ENCODE results near the gene CDIPT. TPM values are rescaled to one million over a fixed set of nuclear protein-coding genes. Genes with fewer than 3 reads are reported as not detected.
A peak's percentile ranks its signal among the peaks of the same experiment; 100 is the strongest.

CDIPT gene
- total and polyA plus RNA-seq, 2 of the 4 experiments (the other 2 are of a cell fraction), result 47.1 to 100 TPM

DNA sequence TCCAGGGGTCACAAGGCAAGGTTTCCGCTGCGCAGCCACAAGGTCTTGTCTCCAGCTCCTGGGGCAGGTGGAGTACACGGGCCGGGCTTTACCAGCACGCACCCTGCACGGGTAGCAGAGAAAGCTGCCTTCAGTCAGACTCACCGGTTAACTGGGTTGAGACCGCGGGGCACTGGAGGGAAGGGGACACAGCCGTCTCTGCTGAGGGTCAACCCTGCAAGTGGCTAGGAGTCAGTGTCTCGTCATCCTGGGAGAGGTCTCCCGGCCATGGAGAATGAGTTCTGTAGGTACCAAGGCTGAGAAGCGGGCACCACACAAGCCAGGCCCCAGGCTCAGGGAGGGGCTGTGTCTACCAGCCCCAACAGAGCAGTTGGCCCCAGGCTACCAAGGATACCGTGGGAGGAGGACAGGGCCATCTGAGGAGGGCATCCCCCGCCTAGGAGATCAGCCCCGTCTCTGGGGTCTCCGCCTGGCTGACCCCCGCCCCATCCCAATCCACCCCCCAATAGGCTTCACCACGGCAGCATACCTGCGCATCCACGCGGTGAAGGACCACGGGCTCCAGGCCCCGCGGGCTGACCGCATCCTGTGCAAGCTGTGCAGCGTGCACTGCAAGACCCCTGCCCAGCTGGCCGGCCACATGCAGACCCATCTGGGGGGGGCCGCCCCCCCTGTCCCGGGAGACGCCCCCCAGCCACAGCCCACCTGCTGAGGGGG, 53.8 kb downstream of the CDIPT start:
- WGBS, 2 experiments (ENCODE audit: extremely low coverage in 2 of 2, insufficient read length in 1 of 2), result 84% methylated on average over 17 of the region's 31 CpGs; no CpG with 5 or more reads in 1 of the 2 experiments
- TF ChIP-seq, protein P1, sequence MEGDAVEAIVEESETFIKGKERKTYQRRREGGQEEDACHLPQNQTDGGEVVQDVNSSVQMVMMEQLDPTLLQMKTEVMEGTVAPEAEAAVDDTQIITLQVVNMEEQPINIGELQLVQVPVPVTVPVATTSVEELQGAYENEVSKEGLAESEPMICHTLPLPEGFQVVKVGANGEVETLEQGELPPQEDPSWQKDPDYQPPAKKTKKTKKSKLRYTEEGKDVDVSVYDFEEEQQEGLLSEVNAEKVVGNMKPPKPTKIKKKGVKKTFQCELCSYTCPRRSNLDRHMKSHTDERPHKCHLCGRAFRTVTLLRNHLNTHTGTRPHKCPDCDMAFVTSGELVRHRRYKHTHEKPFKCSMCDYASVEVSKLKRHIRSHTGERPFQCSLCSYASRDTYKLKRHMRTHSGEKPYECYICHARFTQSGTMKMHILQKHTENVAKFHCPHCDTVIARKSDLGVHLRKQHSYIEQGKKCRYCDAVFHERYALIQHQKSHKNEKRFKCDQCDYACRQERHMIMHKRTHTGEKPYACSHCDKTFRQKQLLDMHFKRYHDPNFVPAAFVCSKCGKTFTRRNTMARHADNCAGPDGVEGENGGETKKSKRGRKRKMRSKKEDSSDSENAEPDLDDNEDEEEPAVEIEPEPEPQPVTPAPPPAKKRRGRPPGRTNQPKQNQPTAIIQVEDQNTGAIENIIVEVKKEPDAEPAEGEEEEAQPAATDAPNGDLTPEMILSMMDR (conservative IDR thresholded peaks at IDR 0.05; ENCODE audit: low read depth, low read length), result no peak
- no peak for TF ChIP-seq MAZ (IDR thresholded peaks at IDR 0.05; ENCODE audit: borderline replicate concordance, low read depth, low read length)
- no peak for TF ChIP-seq MXI1 (IDR thresholded peaks at IDR 0.05; ENCODE audit: borderline replicate concordance, low read depth, low read length)
- no peak for TF ChIP-seq MAFK (IDR thresholded peaks at IDR 0.05; ENCODE audit: low read depth, low read length)
- TF ChIP-seq, protein P2, sequence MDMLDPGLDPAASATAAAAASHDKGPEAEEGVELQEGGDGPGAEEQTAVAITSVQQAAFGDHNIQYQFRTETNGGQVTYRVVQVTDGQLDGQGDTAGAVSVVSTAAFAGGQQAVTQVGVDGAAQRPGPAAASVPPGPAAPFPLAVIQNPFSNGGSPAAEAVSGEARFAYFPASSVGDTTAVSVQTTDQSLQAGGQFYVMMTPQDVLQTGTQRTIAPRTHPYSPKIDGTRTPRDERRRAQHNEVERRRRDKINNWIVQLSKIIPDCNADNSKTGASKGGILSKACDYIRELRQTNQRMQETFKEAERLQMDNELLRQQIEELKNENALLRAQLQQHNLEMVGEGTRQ (IDR thresholded peaks at IDR 0.05; ENCODE audit: low read depth, low read length), result no peak
- TF ChIP-seq, protein P3, sequence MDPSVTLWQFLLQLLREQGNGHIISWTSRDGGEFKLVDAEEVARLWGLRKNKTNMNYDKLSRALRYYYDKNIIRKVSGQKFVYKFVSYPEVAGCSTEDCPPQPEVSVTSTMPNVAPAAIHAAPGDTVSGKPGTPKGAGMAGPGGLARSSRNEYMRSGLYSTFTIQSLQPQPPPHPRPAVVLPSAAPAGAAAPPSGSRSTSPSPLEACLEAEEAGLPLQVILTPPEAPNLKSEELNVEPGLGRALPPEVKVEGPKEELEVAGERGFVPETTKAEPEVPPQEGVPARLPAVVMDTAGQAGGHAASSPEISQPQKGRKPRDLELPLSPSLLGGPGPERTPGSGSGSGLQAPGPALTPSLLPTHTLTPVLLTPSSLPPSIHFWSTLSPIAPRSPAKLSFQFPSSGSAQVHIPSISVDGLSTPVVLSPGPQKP (IDR thresholded peaks at IDR 0.05; ENCODE audit: borderline replicate concordance, low read depth, low read length), result no peak
- TF ChIP-seq BHLHE40 (IDR thresholded peaks at IDR 0.05; ENCODE audit: low read depth, low read length), result no peak
- TF ChIP-seq RCOR1 (IDR thresholded peaks at IDR 0.05; ENCODE audit: insufficient replicate concordance, low read length), result no peak
- TF ChIP-seq FOS (IDR thresholded peaks at IDR 0.05; ENCODE audit: low read depth, low read length), result no peak
- TF ChIP-seq CEBPB (IDR thresholded peaks at IDR 0.05; ENCODE audit: low read depth, low read length), result no peak
- in situ Hi-C loops (cut with MboI; ENCODE audit: low sequenced_read_pairs) (no loop called here), intact Hi-C loops (cut with micrococcal nuclease) (no loop called here), dilution Hi-C loops (cut with HindIII; ENCODE audit: low sequenced_read_pairs, unreplicated experiment) (no loop called here)
- peak overlapping the region; percentile 96; the same call in 1 of the 2 replicates for H3K4me2 ChIP-seq (ENCODE audit: low read depth, low read length)
- 0 out of 2 replicates have a peak overlapping the region, but pooled peaks have one; percentile 39 for H3K14ac ChIP-seq (replicated peaks; ENCODE audit: low read depth, low read length)
- ATAC-seq (ENCODE audit: low read depth), result no peak
- peaks cover 8 to 43% of the 10 kb centered on the region in 2 experiments; a peak in 3 of 4 replicates for H3K79me1 ChIP-seq (ENCODE audit: low read depth in 1 of 2, low read length in 2 of 2)
- H3K18ac ChIP-seq (ENCODE audit: low read depth, low read length), result no peak overlapping the region
- no peak overlapping the region for H2AFZ ChIP-seq (replicated peaks; ENCODE audit: low read length, poor library complexity)
- no peak for DNase-seq
- peaks cover 30% of the 10 kb centered on the region for H4K20me1 ChIP-seq (ENCODE audit: insufficient read depth, low read length)
- peak overlapping the region; percentile 39 for H3K4ac ChIP-seq (ENCODE audit: low read depth, low read length)
- POLR2A ChIA-PET (ENCODE audit: unreplicated experiment), result no interaction called here
- no peak overlapping the region for H4K91ac ChIP-seq (ENCODE audit: insufficient read depth, low read depth, low read length)
- H3K27me3 ChIP-seq (ENCODE audit: control insufficient read depth, insufficient read depth, low read length), result no peaks in the 10 kb centered on the region
- H2AK5ac ChIP-seq (ENCODE audit: low read depth, low read length), result peak overlapping the region; percentile 61; the same call in 1 of the 2 replicates
- no TSS peak for BruUV-seq (replicated peaks)
- no peak overlapping the region for H2BK120ac ChIP-seq (ENCODE audit: low read depth, low read length)
- H3K4me3 ChIP-seq (ENCODE audit: insufficient read depth, low read depth, low read length), result no peak overlapping the region
- H3K9me1 ChIP-seq (ENCODE audit: insufficient read depth, low read length), result peaks cover 8% of the 10 kb centered on the region; the same call in 1 of the 2 replicates
- H2BK5ac ChIP-seq (ENCODE audit: low read depth, low read length, poor library complexity, severe bottlenecking), result peak overlapping the region; percentile 82
- no peak overlapping the region for H2AK9ac ChIP-seq (replicated peaks; ENCODE audit: low read depth, low read length, poor library complexity)
- H3K27ac ChIP-seq (ENCODE audit: insufficient read depth, low read length), result 0 out of 2 replicates have a peak overlapping the region, but pooled peaks have one; percentile 0
- no peaks in the 10 kb centered on the region for H3K9me3 ChIP-seq (ENCODE audit: control insufficient read depth, insufficient read depth, low read length)
- no peak overlapping the region for H3K56ac ChIP-seq (ENCODE audit: extremely low read depth, insufficient read depth, low read length)
- H4K8ac ChIP-seq (ENCODE audit: low read depth in 2 of 2, low read length in 2 of 2), result no peak overlapping the region; a peak in 2 of 4 replicates
- no peak overlapping the region for H2BK20ac ChIP-seq (ENCODE audit: low read depth, low read length)
- H2BK15ac ChIP-seq (ENCODE audit: low read depth, low read length), result no peak overlapping the region
- peak overlapping the region; percentile 48; the same call in 1 of the 2 replicates for H3K23ac ChIP-seq (ENCODE audit: low read depth, low read length)
- CTCF ChIA-PET, result interaction anchor here (2.4 kb wide), 1 partner anchor 39 kb away, joined by 10 read pairs; no protein-coding TSS in a partner anchor
- peaks cover 23% of the 10 kb centered on the region for H3K4me1 ChIP-seq (ENCODE audit: control insufficient read depth, insufficient read depth, low read length)
- no peak overlapping the region for H4K5ac ChIP-seq (ENCODE audit: low read depth, low read length)
- H3K36me3 ChIP-seq (ENCODE audit: control insufficient read depth, insufficient read depth, low read length), result peaks cover 12% of the 10 kb centered on the region
- peak overlapping the region; percentile 85; the same call in 1 of the 2 replicates for H3K9ac ChIP-seq (ENCODE audit: low read depth, low read length)

Measured in IMR-90 (cell line).